Fibroblast of the aortic adventitia (primary cell): Measurements from ENCODE around the gene ATP2B2. TPM values are rescaled to one million over a fixed set of nuclear protein-coding genes. Genes with fewer than 3 reads are reported as not detected.

ENCODE experiments used
- DNase-seq: peaks from one replicate; pipeline ENCODE4 v3.0.0-alpha.2; 2010; ENCODE audit warnings: low read depth
- H3K4me3 ChIP-seq: 2 replicates; pipeline ENCODE4 v1.5.1; 2011; ENCODE audit warnings: low read depth, mild to moderate bottlenecking, control low read depth, low read length, moderate library complexity
- CTCF ChIP-seq: IDR thresholded peaks from 2 replicates; pipeline ENCODE4 v1.5.1; 2011; ENCODE audit warnings: mild to moderate bottlenecking, low read length, control low read depth, inconsistent platforms; ENCODE audit not compliant: insufficient read depth
- total RNA-seq: library from RNA; depleted of rRNA; stranded (reverse); fragments of >200 nt; gene quantifications from 2 replicates; pipeline ENCODE4 v1.2.3, GENCODE V29; 2012; ENCODE audit warnings: low replicate concordance

The ATP2B2 gene
- total RNA-seq, 1 donor: not detected

GRCh38 chr3:10315771-10316344 lies 189.5 kb downstream of the ATP2B2 start:
- TF ChIP-seq CTCF: no peak

GRCh38 chr3:10315101-10315500 lies 190.3 kb downstream of the ATP2B2 start:
- H3K4me3 ChIP-seq: no peak overlapping the region
- no peak for DNase-seq
- no peak for TF ChIP-seq CTCF

More at GRCh38 chr3:10315771-10316344, 189.5 kb downstream of the ATP2B2 start:
- H3K4me3 ChIP-seq: no peak overlapping the region
- no peak for DNase-seq

GRCh38 chr3:10312861-10313260 lies 192.5 kb downstream of the ATP2B2 start:
- no peak overlapping the region for H3K4me3 ChIP-seq
- TF ChIP-seq CTCF: no peak
- DNase-seq: no peak

GRCh38 chr3:10312391-10312790 lies 193.0 kb downstream of the ATP2B2 start:
- no peak for DNase-seq
- no peak overlapping the region for H3K4me3 ChIP-seq
- no peak for TF ChIP-seq CTCF

GRCh38 chr3:10311710-10312109 lies 193.7 kb downstream of the ATP2B2 start:
- DNase-seq: no peak
- TF ChIP-seq CTCF: no peak
- no peak overlapping the region for H3K4me3 ChIP-seq

- no peak for TF ChIP-seq CTCF
- peak; percentile 84 for DNase-seq
- no peak overlapping the region for H3K4me3 ChIP-seq
Measured at GRCh38 chr3:10310578-10310977, 194.8 kb downstream of the ATP2B2 start.

- no peak overlapping the region for H3K4me3 ChIP-seq
- no peak for TF ChIP-seq CTCF
- DNase-seq: no peak
Measured at GRCh38 chr3:10309736-10310135, 195.7 kb downstream of the ATP2B2 start.
